OCI-LY1 (cell line): ENCODE results near the gene C2CD4D.

ENCODE experiments used
- CTCF ChIP-seq: fragments of 200-600 bp; sonication (generic), shearing (Covaris generic); IDR thresholded peaks from 2 replicates; pipeline ENCODE4 v1.5.1; 2017; ENCODE audit warnings: mild to moderate bottlenecking, antibody characterized with exemption, low read length, moderate library complexity, mixed read lengths
- EZH2 ChIP-seq: fragments of 200-600 bp; sonication (generic), shearing (Covaris generic); IDR thresholded peaks from 2 replicates; pipeline ENCODE4 v1.8.0; 2017; ENCODE audit warnings: borderline replicate concordance, mixed run types, mild to moderate bottlenecking, antibody characterized with exemption, low read length, moderate library complexity, mixed read lengths

DNA sequence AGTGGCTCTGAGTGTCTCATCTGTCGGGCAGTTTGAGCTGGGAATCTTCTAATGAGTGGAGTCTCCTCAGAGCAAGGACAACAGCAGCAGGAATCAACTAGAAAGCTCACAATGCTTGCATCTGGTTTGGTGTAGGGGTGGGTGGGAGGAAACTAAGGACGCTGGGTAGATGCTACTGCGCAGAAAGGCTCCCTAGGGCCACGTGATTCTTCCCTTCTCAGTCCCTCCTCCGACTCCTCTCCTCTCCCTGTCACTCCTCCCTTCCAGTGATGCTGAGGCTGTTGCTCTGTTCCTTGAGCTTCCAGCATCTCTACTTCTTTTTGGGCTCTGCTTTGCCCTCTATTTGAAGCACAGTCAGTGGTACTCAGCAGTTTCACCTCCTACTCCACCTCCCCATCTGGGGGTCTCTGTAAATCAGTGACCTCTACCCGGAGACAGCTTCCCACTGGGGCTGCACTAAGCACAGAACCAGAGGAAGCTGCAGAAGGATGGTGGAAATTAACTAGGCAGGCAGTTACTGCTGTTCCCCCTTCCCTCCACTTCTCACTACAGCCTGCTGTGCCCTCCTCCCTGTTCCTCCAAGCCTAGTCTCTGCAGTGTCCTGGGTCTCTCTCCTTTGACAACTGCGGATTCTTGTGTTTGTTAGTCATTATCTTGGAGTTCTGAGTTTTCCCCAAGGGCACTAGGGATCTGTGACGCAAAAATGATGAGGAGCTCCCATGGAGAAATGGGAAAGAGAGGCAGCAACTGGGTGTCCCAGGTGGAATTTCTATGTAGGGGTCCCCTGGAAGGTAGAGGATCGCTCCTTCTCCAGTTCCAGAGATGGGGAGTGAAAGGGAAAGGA lies 40.2 kb downstream of the C2CD4D start:
- TF ChIP-seq CTCF (no peak), EZH2 (no peak)
